GM12892 (cell line): ENCODE measurements around the gene SNRNP70.
"Not testable (repeated sequence)": the region's sequence is repeated elsewhere in the genome, so short reads cannot be mapped to it uniquely, and the experiment has no call there.

Experiments
- POLR2AphosphoS5 ChIP-seq: IDR thresholded peaks from 2 replicates; pipeline ENCODE4 v1.6.1; 2011; ENCODE audit warnings: low read depth, low read length, control low read depth
- TAF1 ChIP-seq: IDR thresholded peaks from 2 replicates; pipeline ENCODE4 v1.6.1; 2011; ENCODE audit warnings: low read depth, mild to moderate bottlenecking, control low read depth, low read length, borderline replicate concordance

- TF ChIP-seq POLR2AphosphoS5, TAF1: not testable (repeated sequence)
These were observed 42.0 kb downstream of the SNRNP70 start for GRCh38 chr19:49127225-49127624.
